HL-60 (cell line): ENCODE results near the gene RAB12.

Source experiments
- DNase-seq, 2 experiments: peaks; one replicate each; pipeline ENCODE4 v3.0.0-alpha.2; 2010 to 2020; ENCODE audit warnings: low read depth in 1 of 2, low spot score in 1 of 2
- H3K27ac ChIP-seq: fragments of 250-450 bp; sonication (Bioruptor Pico); replicated peaks from 2 replicates; pipeline ENCODE4 v1.5.1; 2020; ENCODE audit warnings: mild to moderate bottlenecking, moderate library complexity
- H3K27me3 ChIP-seq: fragments of 250-450 bp; sonication (Bioruptor Pico); 2 replicates; pipeline ENCODE4 v1.5.1; 2021; ENCODE audit warnings: mild to moderate bottlenecking, moderate library complexity; ENCODE audit not compliant: insufficient read depth, poor library complexity, severe bottlenecking
- H3K4me3 ChIP-seq: replicated peaks from 2 replicates; pipeline ENCODE4 v1.5.1; 2011; ENCODE audit warnings: mild to moderate bottlenecking, control low read depth, low read length; ENCODE audit not compliant: insufficient read depth
- GABPA ChIP-seq: IDR thresholded peaks from 2 replicates; pipeline ENCODE4 v1.6.1; 2012; ENCODE audit warnings: low read depth
- POLR2AphosphoS5 ChIP-seq: IDR thresholded peaks from 2 replicates; pipeline ENCODE4 v1.6.1; 2012; ENCODE audit warnings: low read depth
- SPI1 ChIP-seq: IDR thresholded peaks from 2 replicates; pipeline ENCODE4 v1.6.1; 2012; ENCODE audit warnings: low read depth, mild to moderate bottlenecking, borderline replicate concordance
- TF ChIP-seq, protein P1 (sequence below): IDR thresholded peaks from 2 replicates; pipeline ENCODE4 v1.6.1; 2012; ENCODE audit warnings: low read depth; ENCODE audit not compliant: insufficient replicate concordance
- TF ChIP-seq, protein P2 (sequence below): IDR thresholded peaks from one replicate; pipeline ENCODE4 v1.5.1; 2011; ENCODE audit warnings: low read length, control low read depth, inconsistent platforms; ENCODE audit not compliant: insufficient read depth

Gene RAB12

DNA sequence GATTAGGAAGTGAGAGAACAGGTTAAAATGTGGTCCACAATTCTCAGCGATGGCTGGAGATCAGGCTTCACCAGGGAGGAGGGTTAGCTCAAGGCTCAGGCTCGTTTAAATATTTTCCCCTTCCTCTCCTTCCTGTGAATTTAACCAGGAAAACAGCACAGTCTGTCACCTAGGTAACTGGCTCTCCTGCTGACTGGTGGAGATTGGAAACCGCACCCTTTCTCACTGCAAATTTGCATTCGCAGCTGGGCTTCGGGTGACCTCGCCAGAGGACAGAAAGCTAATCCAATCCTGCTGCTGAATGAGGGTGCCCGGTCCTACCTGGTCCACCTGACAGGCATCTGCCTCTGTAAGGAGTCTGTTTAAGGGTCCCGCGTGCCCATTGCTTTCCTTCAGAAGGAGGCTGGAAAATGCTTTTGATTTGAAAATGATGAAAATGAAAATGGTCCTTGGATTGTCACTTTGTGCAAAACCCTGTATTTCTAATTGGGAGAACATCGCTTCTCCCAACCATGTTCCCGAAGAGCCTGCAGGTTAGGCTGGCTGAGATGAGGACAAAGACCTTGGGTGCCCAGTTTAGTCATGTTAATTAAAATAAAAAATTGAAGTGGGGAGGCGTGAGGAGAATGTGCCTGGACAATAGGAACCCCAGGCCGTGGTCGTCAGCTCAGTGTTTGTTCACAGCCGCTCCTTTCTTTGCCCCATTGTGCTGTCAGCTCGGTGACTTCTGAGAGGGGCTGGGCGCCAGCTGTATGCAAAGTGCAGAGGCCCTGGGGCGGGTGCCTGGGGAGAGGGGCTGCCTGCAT is 52.7 kb downstream of the RAB12 start:
- Histone ChIP-seq H3K27me3 (peaks cover 17% of the 10 kb centered on the region), H3K4me3 (no peak overlapping the region), H3K27ac (no peak overlapping the region)
- TF ChIP-seq, protein P1, sequence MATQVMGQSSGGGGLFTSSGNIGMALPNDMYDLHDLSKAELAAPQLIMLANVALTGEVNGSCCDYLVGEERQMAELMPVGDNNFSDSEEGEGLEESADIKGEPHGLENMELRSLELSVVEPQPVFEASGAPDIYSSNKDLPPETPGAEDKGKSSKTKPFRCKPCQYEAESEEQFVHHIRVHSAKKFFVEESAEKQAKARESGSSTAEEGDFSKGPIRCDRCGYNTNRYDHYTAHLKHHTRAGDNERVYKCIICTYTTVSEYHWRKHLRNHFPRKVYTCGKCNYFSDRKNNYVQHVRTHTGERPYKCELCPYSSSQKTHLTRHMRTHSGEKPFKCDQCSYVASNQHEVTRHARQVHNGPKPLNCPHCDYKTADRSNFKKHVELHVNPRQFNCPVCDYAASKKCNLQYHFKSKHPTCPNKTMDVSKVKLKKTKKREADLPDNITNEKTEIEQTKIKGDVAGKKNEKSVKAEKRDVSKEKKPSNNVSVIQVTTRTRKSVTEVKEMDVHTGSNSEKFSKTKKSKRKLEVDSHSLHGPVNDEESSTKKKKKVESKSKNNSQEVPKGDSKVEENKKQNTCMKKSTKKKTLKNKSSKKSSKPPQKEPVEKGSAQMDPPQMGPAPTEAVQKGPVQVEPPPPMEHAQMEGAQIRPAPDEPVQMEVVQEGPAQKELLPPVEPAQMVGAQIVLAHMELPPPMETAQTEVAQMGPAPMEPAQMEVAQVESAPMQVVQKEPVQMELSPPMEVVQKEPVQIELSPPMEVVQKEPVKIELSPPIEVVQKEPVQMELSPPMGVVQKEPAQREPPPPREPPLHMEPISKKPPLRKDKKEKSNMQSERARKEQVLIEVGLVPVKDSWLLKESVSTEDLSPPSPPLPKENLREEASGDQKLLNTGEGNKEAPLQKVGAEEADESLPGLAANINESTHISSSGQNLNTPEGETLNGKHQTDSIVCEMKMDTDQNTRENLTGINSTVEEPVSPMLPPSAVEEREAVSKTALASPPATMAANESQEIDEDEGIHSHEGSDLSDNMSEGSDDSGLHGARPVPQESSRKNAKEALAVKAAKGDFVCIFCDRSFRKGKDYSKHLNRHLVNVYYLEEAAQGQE, result no peak
- no peak for DNase-seq

DNA sequence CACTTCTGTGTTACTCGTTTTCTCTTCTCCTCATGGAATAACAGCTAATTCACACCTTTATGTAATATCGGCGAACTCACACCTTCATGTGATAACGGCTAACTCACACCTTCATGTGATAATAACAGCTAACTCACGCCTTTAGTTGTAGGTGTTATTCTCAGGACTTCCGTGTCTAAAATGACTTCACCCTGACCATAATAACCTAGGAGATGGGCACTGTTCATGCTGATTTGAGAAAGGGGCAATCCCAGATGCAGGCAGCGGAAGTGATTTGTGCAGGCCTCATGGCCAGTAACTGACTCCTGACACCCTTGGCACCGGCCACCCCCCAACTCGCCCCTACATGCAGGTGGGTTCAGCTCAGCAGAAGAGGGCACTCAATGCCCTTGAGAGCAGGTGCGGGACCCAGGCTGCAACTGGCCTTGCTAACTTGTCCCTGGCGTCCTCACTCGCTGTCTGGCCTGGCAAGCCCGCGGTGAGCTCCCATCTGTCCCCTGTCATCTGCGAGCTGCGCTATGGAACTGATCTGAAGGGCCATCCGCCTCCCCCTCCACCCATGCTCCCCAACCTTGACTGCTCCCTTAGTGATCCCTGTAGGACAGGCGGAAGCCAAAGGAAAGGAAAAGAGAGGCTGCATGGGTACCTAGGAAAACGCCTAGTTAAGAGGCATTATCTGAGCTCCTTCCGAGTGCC is 53.5 kb downstream of the RAB12 start:
- H3K4me3 ChIP-seq, result no peak overlapping the region
- peaks cover 17% of the 10 kb centered on the region for H3K27me3 ChIP-seq
- no peak for DNase-seq
- H3K27ac ChIP-seq, result no peak overlapping the region
- TF ChIP-seq GABPA (no peak), POLR2AphosphoS5 (no peak), SPI1 (no peak)
- TF ChIP-seq, protein P2, sequence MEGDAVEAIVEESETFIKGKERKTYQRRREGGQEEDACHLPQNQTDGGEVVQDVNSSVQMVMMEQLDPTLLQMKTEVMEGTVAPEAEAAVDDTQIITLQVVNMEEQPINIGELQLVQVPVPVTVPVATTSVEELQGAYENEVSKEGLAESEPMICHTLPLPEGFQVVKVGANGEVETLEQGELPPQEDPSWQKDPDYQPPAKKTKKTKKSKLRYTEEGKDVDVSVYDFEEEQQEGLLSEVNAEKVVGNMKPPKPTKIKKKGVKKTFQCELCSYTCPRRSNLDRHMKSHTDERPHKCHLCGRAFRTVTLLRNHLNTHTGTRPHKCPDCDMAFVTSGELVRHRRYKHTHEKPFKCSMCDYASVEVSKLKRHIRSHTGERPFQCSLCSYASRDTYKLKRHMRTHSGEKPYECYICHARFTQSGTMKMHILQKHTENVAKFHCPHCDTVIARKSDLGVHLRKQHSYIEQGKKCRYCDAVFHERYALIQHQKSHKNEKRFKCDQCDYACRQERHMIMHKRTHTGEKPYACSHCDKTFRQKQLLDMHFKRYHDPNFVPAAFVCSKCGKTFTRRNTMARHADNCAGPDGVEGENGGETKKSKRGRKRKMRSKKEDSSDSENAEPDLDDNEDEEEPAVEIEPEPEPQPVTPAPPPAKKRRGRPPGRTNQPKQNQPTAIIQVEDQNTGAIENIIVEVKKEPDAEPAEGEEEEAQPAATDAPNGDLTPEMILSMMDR, result no peak
- TF ChIP-seq, protein P1, result no peak

DNA sequence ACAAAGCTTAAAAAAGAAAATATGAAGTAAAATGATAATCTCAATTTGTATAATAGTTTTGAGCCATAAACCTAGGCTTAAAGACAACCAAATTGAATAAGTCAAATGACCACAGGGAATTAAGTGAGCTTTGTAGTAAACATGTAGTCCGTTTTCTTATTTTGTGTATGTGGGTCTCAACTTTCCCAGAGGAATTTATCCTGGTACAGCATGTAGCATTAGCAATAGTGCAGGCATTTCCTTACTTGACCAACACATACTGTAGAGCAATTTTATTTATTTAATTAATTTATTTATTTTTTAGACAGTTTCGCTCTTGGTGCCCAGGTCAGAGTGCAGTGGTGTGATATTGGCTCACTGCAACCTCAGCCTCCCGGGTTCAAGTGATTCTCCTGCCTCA is 58.6 kb downstream of the RAB12 start:
- DNase-seq, result no peak
- H3K27me3 ChIP-seq, result peaks cover 3% of the 10 kb centered on the region
- H3K27ac ChIP-seq, result no peak overlapping the region
- H3K4me3 ChIP-seq, result no peak overlapping the region
- TF ChIP-seq, protein P1, result no peak
- TF ChIP-seq POLR2AphosphoS5, result no peak
- no peak for TF ChIP-seq GABPA
- TF ChIP-seq, protein P2, result no peak
- TF ChIP-seq SPI1, result no peak
